Measurements from ENCODE around the gene ZNF207. TPM values are rescaled to one million over a fixed set of nuclear protein-coding genes. Genes with fewer than 3 reads are reported as not detected.

ZNF207 gene
- total RNA-seq, 1 experiment from 2014 or later, result 223 TPM

DNA sequence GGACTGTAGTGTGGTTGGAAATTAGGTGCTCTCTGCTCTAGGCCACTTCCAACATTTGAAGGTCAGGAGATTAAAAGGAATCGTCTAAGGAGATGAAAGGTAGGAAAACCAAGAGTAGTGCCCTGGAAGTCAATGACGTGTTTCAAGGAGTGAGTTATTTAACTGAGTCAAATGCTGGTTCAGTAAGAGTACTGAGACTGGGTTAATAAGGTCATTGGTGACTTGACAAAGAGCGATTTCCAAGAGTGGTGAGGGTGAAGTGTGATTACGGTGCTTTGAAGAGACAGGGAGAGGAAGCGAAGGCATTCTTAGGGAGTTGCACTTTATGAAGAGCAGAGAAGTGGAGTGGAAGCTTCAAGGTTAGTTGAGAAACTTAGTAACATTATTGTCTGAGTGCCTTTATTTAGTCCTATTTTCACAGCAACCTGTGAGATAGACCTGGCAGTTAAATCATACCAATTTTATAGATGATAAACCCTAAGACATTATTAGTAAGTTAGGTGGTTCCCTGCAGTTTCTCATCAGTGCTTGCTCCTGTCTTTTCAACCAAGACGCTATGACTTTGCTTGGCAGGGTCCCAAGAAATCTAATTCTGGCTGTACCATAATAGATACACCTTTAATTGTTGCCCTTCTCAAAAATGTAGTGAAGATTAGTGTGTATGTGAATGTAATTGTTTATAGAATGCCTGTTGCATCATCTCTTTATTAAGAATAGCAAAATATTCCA lies 5.9 kb downstream of the ZNF207 start:
- CTCF ChIA-PET, result interaction anchor here (1.2 kb wide), 1 partner anchor 88 kb away, joined by 4 read pairs; the partner anchor contains the start of gene PSMD11

DNA sequence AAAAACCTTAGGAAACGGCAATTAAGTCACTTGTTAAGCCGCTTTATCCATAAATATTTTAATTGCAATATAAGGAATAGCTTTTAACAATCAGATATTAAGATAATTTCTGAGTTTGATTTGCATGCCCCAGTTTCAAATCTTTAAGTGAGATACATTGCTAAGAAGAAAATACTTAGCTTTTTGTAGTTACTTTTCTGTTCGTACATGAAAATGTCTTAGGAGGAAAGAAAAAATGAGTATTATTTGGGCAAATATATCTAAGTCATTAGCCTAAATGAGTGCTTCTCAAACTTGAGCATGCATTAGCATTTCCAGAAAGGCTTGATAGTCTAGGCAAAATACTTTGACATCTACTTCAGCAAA lies 6.4 kb downstream of the ZNF207 start:
- TF ChIP-seq, protein P1, sequence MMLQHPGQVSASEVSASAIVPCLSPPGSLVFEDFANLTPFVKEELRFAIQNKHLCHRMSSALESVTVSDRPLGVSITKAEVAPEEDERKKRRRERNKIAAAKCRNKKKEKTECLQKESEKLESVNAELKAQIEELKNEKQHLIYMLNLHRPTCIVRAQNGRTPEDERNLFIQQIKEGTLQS (CRISPR knock-in tag; conservative IDR thresholded peaks at IDR 0.05), result no peak
- CTCF ChIA-PET, result interaction anchor here (1.2 kb wide), 1 partner anchor 88 kb away, joined by 4 read pairs; the partner anchor contains the start of gene PSMD11
- H3K27me3 Mint-ChIP-seq (ENCODE audit: low read depth), result no peaks in the 10 kb centered on the region

More for the DNA sequence above, 5.9 kb downstream of the ZNF207 start:
- no peak for TF ChIP-seq SOX15 (CRISPR knock-in tag; IDR thresholded peaks at IDR 0.05)
- TF ChIP-seq CREB1 (CRISPR knock-in tag; IDR thresholded peaks at IDR 0.05), result no peak
- no peak for TF ChIP-seq RELA (CRISPR knock-in tag; IDR thresholded peaks at IDR 0.05; ENCODE audit: borderline replicate concordance)
- TF ChIP-seq, protein P2, sequence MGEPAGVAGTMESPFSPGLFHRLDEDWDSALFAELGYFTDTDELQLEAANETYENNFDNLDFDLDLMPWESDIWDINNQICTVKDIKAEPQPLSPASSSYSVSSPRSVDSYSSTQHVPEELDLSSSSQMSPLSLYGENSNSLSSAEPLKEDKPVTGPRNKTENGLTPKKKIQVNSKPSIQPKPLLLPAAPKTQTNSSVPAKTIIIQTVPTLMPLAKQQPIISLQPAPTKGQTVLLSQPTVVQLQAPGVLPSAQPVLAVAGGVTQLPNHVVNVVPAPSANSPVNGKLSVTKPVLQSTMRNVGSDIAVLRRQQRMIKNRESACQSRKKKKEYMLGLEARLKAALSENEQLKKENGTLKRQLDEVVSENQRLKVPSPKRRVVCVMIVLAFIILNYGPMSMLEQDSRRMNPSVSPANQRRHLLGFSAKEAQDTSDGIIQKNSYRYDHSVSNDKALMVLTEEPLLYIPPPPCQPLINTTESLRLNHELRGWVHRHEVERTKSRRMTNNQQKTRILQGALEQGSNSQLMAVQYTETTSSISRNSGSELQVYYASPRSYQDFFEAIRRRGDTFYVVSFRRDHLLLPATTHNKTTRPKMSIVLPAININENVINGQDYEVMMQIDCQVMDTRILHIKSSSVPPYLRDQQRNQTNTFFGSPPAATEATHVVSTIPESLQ (CRISPR knock-in tag; IDR thresholded peaks at IDR 0.05), result no peak
- no peak for TF ChIP-seq JAZF1 (CRISPR knock-in tag; IDR thresholded peaks at IDR 0.05)
- TF ChIP-seq, protein P3, sequence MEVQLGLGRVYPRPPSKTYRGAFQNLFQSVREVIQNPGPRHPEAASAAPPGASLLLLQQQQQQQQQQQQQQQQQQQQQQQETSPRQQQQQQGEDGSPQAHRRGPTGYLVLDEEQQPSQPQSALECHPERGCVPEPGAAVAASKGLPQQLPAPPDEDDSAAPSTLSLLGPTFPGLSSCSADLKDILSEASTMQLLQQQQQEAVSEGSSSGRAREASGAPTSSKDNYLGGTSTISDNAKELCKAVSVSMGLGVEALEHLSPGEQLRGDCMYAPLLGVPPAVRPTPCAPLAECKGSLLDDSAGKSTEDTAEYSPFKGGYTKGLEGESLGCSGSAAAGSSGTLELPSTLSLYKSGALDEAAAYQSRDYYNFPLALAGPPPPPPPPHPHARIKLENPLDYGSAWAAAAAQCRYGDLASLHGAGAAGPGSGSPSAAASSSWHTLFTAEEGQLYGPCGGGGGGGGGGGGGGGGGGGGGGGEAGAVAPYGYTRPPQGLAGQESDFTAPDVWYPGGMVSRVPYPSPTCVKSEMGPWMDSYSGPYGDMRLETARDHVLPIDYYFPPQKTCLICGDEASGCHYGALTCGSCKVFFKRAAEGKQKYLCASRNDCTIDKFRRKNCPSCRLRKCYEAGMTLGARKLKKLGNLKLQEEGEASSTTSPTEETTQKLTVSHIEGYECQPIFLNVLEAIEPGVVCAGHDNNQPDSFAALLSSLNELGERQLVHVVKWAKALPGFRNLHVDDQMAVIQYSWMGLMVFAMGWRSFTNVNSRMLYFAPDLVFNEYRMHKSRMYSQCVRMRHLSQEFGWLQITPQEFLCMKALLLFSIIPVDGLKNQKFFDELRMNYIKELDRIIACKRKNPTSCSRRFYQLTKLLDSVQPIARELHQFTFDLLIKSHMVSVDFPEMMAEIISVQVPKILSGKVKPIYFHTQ (CRISPR knock-in tag; IDR thresholded peaks at IDR 0.05), result no peak
- no peak for TF ChIP-seq IRF2 (CRISPR knock-in tag; IDR thresholded peaks at IDR 0.05; ENCODE audit: borderline replicate concordance, low read depth)
- TF ChIP-seq TEAD1 (CRISPR knock-in tag; IDR thresholded peaks at IDR 0.05), result no peak
- no peak for TF ChIP-seq FOXJ3 (CRISPR knock-in tag; IDR thresholded peaks at IDR 0.05; ENCODE audit: borderline replicate concordance)
- no peak for TF ChIP-seq MXD4 (CRISPR knock-in tag; IDR thresholded peaks at IDR 0.05; ENCODE audit: borderline replicate concordance)
- TF ChIP-seq, protein P4, sequence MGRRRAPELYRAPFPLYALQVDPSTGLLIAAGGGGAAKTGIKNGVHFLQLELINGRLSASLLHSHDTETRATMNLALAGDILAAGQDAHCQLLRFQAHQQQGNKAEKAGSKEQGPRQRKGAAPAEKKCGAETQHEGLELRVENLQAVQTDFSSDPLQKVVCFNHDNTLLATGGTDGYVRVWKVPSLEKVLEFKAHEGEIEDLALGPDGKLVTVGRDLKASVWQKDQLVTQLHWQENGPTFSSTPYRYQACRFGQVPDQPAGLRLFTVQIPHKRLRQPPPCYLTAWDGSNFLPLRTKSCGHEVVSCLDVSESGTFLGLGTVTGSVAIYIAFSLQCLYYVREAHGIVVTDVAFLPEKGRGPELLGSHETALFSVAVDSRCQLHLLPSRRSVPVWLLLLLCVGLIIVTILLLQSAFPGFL (CRISPR knock-in tag; IDR thresholded peaks at IDR 0.05; ENCODE audit: borderline replicate concordance), result no peak
- no peak for TF ChIP-seq NFE2L1 (CRISPR knock-in tag; IDR thresholded peaks at IDR 0.05)
- no peaks in the 10 kb centered on the region for H3K9me3 Mint-ChIP-seq
- H3K4me3 Mint-ChIP-seq, result peak overlapping the region; percentile 25
- H3K27me3 Mint-ChIP-seq (ENCODE audit: low read depth), result no peaks in the 10 kb centered on the region
- POLR2A ChIA-PET, result no interaction called here
- H3K4me1 Mint-ChIP-seq, result peaks cover 35% of the 10 kb centered on the region
- no peak for DNase-seq (ENCODE audit: low spot score)
- H3K36me3 Mint-ChIP-seq, result peaks cover 69% of the 10 kb centered on the region
- peak overlapping the region; percentile 91 for H3K27ac Mint-ChIP-seq
- ATAC-seq, result no peak

DNA sequence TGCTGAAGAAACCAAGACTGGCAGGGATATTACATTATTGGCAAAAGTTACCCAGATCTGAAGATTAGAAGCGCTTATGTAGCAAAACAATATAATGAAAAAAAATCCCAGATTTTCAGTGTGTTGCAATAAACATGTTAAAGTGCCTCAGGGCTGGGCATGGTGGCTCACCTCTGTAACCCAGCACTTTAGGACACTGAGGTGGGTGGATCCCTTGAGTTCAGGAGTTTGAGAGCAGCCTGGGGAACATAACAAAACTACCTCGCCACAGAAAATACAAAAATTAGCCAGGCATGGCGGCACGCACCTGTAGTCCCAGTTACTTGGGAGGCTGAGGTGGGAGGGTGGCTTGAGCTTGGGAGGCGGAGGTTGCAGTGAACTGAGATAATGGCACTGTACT lies 6.8 kb downstream of the ZNF207 start:
- peaks cover 31% of the 10 kb centered on the region for H3K4me1 Mint-ChIP-seq
- H3K9me3 Mint-ChIP-seq, result no peaks in the 10 kb centered on the region
- DNase-seq (ENCODE audit: low spot score) (no peak), ATAC-seq (no peak)
- no peaks in the 10 kb centered on the region for H3K27me3 Mint-ChIP-seq (ENCODE audit: low read depth)
- H3K4me3 Mint-ChIP-seq, result no peak overlapping the region
- CTCF ChIA-PET, result no interaction called here
- H3K27ac Mint-ChIP-seq, result peak overlapping the region; percentile 25; the same call in 1 of the 2 replicates
- POLR2A ChIA-PET, result no interaction called here
- H3K36me3 Mint-ChIP-seq, result peaks cover 72% of the 10 kb centered on the region
- TF ChIP-seq, protein P5, sequence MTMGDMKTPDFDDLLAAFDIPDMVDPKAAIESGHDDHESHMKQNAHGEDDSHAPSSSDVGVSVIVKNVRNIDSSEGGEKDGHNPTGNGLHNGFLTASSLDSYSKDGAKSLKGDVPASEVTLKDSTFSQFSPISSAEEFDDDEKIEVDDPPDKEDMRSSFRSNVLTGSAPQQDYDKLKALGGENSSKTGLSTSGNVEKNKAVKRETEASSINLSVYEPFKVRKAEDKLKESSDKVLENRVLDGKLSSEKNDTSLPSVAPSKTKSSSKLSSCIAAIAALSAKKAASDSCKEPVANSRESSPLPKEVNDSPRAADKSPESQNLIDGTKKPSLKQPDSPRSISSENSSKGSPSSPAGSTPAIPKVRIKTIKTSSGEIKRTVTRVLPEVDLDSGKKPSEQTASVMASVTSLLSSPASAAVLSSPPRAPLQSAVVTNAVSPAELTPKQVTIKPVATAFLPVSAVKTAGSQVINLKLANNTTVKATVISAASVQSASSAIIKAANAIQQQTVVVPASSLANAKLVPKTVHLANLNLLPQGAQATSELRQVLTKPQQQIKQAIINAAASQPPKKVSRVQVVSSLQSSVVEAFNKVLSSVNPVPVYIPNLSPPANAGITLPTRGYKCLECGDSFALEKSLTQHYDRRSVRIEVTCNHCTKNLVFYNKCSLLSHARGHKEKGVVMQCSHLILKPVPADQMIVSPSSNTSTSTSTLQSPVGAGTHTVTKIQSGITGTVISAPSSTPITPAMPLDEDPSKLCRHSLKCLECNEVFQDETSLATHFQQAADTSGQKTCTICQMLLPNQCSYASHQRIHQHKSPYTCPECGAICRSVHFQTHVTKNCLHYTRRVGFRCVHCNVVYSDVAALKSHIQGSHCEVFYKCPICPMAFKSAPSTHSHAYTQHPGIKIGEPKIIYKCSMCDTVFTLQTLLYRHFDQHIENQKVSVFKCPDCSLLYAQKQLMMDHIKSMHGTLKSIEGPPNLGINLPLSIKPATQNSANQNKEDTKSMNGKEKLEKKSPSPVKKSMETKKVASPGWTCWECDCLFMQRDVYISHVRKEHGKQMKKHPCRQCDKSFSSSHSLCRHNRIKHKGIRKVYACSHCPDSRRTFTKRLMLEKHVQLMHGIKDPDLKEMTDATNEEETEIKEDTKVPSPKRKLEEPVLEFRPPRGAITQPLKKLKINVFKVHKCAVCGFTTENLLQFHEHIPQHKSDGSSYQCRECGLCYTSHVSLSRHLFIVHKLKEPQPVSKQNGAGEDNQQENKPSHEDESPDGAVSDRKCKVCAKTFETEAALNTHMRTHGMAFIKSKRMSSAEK (CRISPR knock-in tag; IDR thresholded peaks at IDR 0.05; ENCODE audit: borderline replicate concordance), result no peak
- TF ChIP-seq ESRRA (CRISPR knock-in tag; IDR thresholded peaks at IDR 0.05; ENCODE audit: borderline replicate concordance), result no peak
- no peak for TF ChIP-seq SOX15 (CRISPR knock-in tag; IDR thresholded peaks at IDR 0.05)
- TF ChIP-seq, protein P6, sequence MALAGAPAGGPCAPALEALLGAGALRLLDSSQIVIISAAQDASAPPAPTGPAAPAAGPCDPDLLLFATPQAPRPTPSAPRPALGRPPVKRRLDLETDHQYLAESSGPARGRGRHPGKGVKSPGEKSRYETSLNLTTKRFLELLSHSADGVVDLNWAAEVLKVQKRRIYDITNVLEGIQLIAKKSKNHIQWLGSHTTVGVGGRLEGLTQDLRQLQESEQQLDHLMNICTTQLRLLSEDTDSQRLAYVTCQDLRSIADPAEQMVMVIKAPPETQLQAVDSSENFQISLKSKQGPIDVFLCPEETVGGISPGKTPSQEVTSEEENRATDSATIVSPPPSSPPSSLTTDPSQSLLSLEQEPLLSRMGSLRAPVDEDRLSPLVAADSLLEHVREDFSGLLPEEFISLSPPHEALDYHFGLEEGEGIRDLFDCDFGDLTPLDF (CRISPR knock-in tag; IDR thresholded peaks at IDR 0.05), result no peak
- TF ChIP-seq, protein P7, sequence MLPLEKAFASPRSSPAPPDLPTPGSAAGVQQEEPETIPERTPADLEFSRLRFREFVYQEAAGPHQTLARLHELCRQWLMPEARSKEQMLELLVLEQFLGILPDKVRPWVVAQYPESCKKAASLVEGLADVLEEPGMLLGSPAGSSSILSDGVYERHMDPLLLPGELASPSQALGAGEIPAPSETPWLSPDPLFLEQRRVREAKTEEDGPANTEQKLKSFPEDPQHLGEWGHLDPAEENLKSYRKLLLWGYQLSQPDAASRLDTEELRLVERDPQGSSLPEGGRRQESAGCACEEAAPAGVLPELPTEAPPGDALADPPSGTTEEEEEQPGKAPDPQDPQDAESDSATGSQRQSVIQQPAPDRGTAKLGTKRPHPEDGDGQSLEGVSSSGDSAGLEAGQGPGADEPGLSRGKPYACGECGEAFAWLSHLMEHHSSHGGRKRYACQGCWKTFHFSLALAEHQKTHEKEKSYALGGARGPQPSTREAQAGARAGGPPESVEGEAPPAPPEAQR (CRISPR knock-in tag; IDR thresholded peaks at IDR 0.05), result no peak

More for the DNA sequence above, 6.4 kb downstream of the ZNF207 start:
- Mint-ChIP-seq H3K9me3 (no peaks in the 10 kb centered on the region), H3K27ac (peak overlapping the region; percentile 25; the same call in 1 of the 2 replicates), H3K4me3 (no peak overlapping the region), H3K36me3 (peaks cover 73% of the 10 kb centered on the region), H3K4me1 (peaks cover 34% of the 10 kb centered on the region)
- POLR2A ChIA-PET, result no interaction called here
- DNase-seq (ENCODE audit: low spot score), result no peak
- no peak for ATAC-seq

Data from WTC11 (cell line).